Measurements from ENCODE around the gene FBXL7. TPM values are rescaled to one million over a fixed set of nuclear protein-coding genes. Genes with fewer than 3 reads are reported as not detected.

The FBXL7 gene
- total RNA-seq, 1 donor from 2014 or later = 12.3 TPM

GRCh38 chr5:15549961-15550360 is 50.0 kb downstream of the FBXL7 start:
- no peak overlapping the region for H2AFZ ChIP-seq (replicated peaks)
- no peak overlapping the region for H3K27ac ChIP-seq
- H3K4me1 ChIP-seq = peaks cover 11% of the 10 kb centered on the region
- H3K4me3 ChIP-seq = no peak overlapping the region
- Mint-ChIP-seq H3K9me3 (peaks cover 5% of the 10 kb centered on the region), H3K4me3 (no peak overlapping the region), H3K4me1 (peaks cover 17% of the 10 kb centered on the region), H3K27ac (no peak overlapping the region), H3K36me3 (peaks cover 21% of the 10 kb centered on the region), H3K27me3 (ENCODE audit: insufficient read depth, low read depth) (peaks cover 6% of the 10 kb centered on the region)
- H4K20me1 ChIP-seq (ENCODE audit: low read depth) = peaks cover 4% of the 10 kb centered on the region
- H3K79me2 ChIP-seq (ENCODE audit: low read depth) = peaks cover 32% of the 10 kb centered on the region
- H3K9ac ChIP-seq = no peak overlapping the region
- no peak overlapping the region for H3K4me2 ChIP-seq
- no peaks in the 10 kb centered on the region for H3K36me3 ChIP-seq
- DNase-seq (ENCODE audit: low spot score) = no peak
- peaks cover 13% of the 10 kb centered on the region for H3F3A ChIP-seq (ENCODE audit: low read depth)
- TF ChIP-seq CTCF (IDR thresholded peaks at IDR 0.05) (no peak), EZH2phosphoT487 (IDR thresholded peaks at IDR 0.05) (no peak), EZH2 (IDR thresholded peaks at IDR 0.05) (no peak)
- no peaks in the 10 kb centered on the region for H3K9me3 ChIP-seq (ENCODE audit: low read depth)
- no peaks in the 10 kb centered on the region for H3K27me3 ChIP-seq

GRCh38 chr5:15550502-15551112 is 50.6 kb downstream of the FBXL7 start:
- no peaks in the 10 kb centered on the region for H3K9me3 ChIP-seq (ENCODE audit: low read depth)
- H3K27ac ChIP-seq = no peak overlapping the region
- no peak overlapping the region for H3K4me2 ChIP-seq
- TF ChIP-seq EZH2 (IDR thresholded peaks at IDR 0.05) (no peak), EZH2phosphoT487 (IDR thresholded peaks at IDR 0.05) (no peak), CTCF (IDR thresholded peaks at IDR 0.05) (no peak)
- Mint-ChIP-seq H3K27me3 (ENCODE audit: insufficient read depth, low read depth) (peaks cover 6% of the 10 kb centered on the region), H3K9me3 (peaks cover 5% of the 10 kb centered on the region), H3K4me1 (peaks cover 16% of the 10 kb centered on the region), H3K4me3 (no peak overlapping the region), H3K27ac (no peak overlapping the region), H3K36me3 (peaks cover 20% of the 10 kb centered on the region)
- H3K4me1 ChIP-seq = peaks cover 8% of the 10 kb centered on the region
- H3K9ac ChIP-seq = no peak overlapping the region
- no peak for DNase-seq (ENCODE audit: low spot score)
- no peaks in the 10 kb centered on the region for H3K27me3 ChIP-seq
- peaks cover 4% of the 10 kb centered on the region for H4K20me1 ChIP-seq (ENCODE audit: low read depth)
- no peak overlapping the region for H3K4me3 ChIP-seq
- peaks cover 30% of the 10 kb centered on the region for H3K79me2 ChIP-seq (ENCODE audit: low read depth)
- peaks cover 13% of the 10 kb centered on the region for H3F3A ChIP-seq (ENCODE audit: low read depth)
- H3K36me3 ChIP-seq = no peaks in the 10 kb centered on the region
- no peak overlapping the region for H2AFZ ChIP-seq (replicated peaks)

- DNase-seq (ENCODE audit: low spot score) = no peak
- peaks cover 8% of the 10 kb centered on the region for H3K4me1 ChIP-seq
- no peaks in the 10 kb centered on the region for H3K9me3 ChIP-seq (ENCODE audit: low read depth)
- no peak overlapping the region for H3K9ac ChIP-seq
- Mint-ChIP-seq H3K4me3 (no peak overlapping the region), H3K27ac (no peak overlapping the region), H3K27me3 (ENCODE audit: insufficient read depth, low read depth) (peaks cover 6% of the 10 kb centered on the region), H3K4me1 (peaks cover 16% of the 10 kb centered on the region), H3K9me3 (peaks cover 5% of the 10 kb centered on the region), H3K36me3 (peaks cover 18% of the 10 kb centered on the region)
- H3K4me3 ChIP-seq = no peak overlapping the region
- no peak overlapping the region for H3K27ac ChIP-seq
- no peak overlapping the region for H3K4me2 ChIP-seq
- H3K27me3 ChIP-seq = no peaks in the 10 kb centered on the region
- H3K79me2 ChIP-seq (ENCODE audit: low read depth) = peaks cover 25% of the 10 kb centered on the region
- no peaks in the 10 kb centered on the region for H3K36me3 ChIP-seq
- H3F3A ChIP-seq (ENCODE audit: low read depth) = peaks cover 13% of the 10 kb centered on the region
- H2AFZ ChIP-seq (replicated peaks) = no peak overlapping the region
- H4K20me1 ChIP-seq (ENCODE audit: low read depth) = peaks cover 4% of the 10 kb centered on the region
- TF ChIP-seq CTCF (IDR thresholded peaks at IDR 0.05) (no peak), EZH2 (IDR thresholded peaks at IDR 0.05) (no peak), EZH2phosphoT487 (IDR thresholded peaks at IDR 0.05) (no peak)
These were observed 51.1 kb downstream of the FBXL7 start for GRCh38 chr5:15551113-15551504.
